HepG2 (cell line): Measurements from ENCODE around the gene DOHH. TPM values are rescaled to one million over a fixed set of nuclear protein-coding genes. Genes with fewer than 3 reads are reported as not detected.

Experiments
- BCL6 ChIP-seq: IDR thresholded peaks from 2 replicates; pipeline ENCODE4 v1.6.1; 2016; ENCODE audit warnings: missing genetic modification reagents, missing compliant biosample characterization
- ERF ChIP-seq: IDR thresholded peaks from 2 replicates; pipeline ENCODE4 v1.6.1; 2018; ENCODE audit warnings: missing biosample characterization, missing genetic modification reagents
- HIC2 ChIP-seq: sonication (generic); formaldehyde crosslinking; IDR thresholded peaks from 2 replicates; pipeline ENCODE4 v1.9.0; 2022; ENCODE audit warnings: low read depth, missing genetic modification reagents
- KDM6A ChIP-seq: IDR thresholded peaks from 2 replicates; pipeline ENCODE4 v1.6.1; 2016; ENCODE audit warnings: low read depth
- NCOA2 ChIP-seq: sonication (generic); formaldehyde crosslinking; IDR thresholded peaks from 2 replicates; pipeline ENCODE4 v1.8.0; 2022; ENCODE audit warnings: inconsistent platforms
- PAWR ChIP-seq: sonication (generic); formaldehyde crosslinking; IDR thresholded peaks from 2 replicates; pipeline ENCODE4 v1.4.0; 2020; ENCODE audit warnings: missing genetic modification reagents, mild to moderate bottlenecking, borderline replicate concordance
- RFX3 ChIP-seq: IDR thresholded peaks from 2 replicates; pipeline ENCODE4 v1.6.1; 2016; ENCODE audit warnings: missing biosample characterization, missing genetic modification reagents
- SPEN ChIP-seq: sonication (generic); formaldehyde crosslinking; IDR thresholded peaks from 2 replicates; pipeline ENCODE4 v1.5.1; 2020; ENCODE audit warnings: low read depth, mild to moderate bottlenecking, missing genetic modification reagents
- ZNF136 ChIP-seq: sonication (generic); formaldehyde crosslinking; IDR thresholded peaks from 2 replicates; pipeline ENCODE4 v1.8.1; 2022; ENCODE audit warnings: low read depth, mild to moderate bottlenecking, moderate library complexity, missing genetic modification reagents
- ZNF225 ChIP-seq: sonication (generic); formaldehyde crosslinking; IDR thresholded peaks from 2 replicates; pipeline ENCODE4 v1.4.0; 2020; ENCODE audit warnings: mild to moderate bottlenecking, missing genetic modification reagents
- ZNF790 ChIP-seq: sonication (generic); formaldehyde crosslinking; IDR thresholded peaks from 2 replicates; pipeline ENCODE4 v1.8.0; 2022; ENCODE audit warnings: missing genetic modification reagents, mild to moderate bottlenecking, borderline replicate concordance
- ZSCAN29 ChIP-seq: sonication (generic); formaldehyde crosslinking; conservative IDR thresholded peaks from 2 replicates; pipeline ENCODE4 v1.4.0; 2020; ENCODE audit warnings: mild to moderate bottlenecking, missing genetic modification reagents
- polyA plus RNA-seq, 8 experiments: library from polyadenylated mRNA; depleted of rRNA in 3 of 8; stranded (reverse) in 7 of 8; unstranded in 1 of 8; fragments of >200 nt; fragmentation: Illumina TruSeq in 4 of 8; extraction: Trizol in 4 of 8; gene quantifications; 2 replicates each; pipeline versions ENCODE4 v1.2.1 to v1.2.3, GENCODE V29; 2011 to 2016; ENCODE audit warnings: low read depth in 4 of 8, missing spikeins in 1 of 8, mixed read lengths in 1 of 8; ENCODE audit not compliant: insufficient read depth in 1 of 8
- total RNA-seq, 5 experiments: library from RNA; depleted of rRNA; stranded (reverse); fragments of >200 nt; fragmentation: Illumina TruSeq; extraction: Trizol; gene quantifications; 2 replicates each; pipeline ENCODE4 v1.2.3, GENCODE V29; 2016; ENCODE audit warnings: low read depth in 1 of 5
- TF ChIP-seq, protein P1 (sequence below): sonication (generic); formaldehyde crosslinking; IDR thresholded peaks from 2 replicates; pipeline ENCODE4 v1.4.0; 2020; ENCODE audit warnings: missing genetic modification reagents; ENCODE audit errors: not compliant biosample characterization
- TF ChIP-seq, protein P2 (sequence below): sonication (generic); formaldehyde crosslinking; IDR thresholded peaks from 2 replicates; pipeline ENCODE4 v1.4.0; 2020; ENCODE audit warnings: low read depth, missing genetic modification reagents

Gene DOHH
- total and polyA plus RNA-seq, 2 of the 13 experiments (the other 11 are each of a cell fraction or from before 2014, with no cell fraction given) = 3.5 to 13.7 TPM

DNA sequence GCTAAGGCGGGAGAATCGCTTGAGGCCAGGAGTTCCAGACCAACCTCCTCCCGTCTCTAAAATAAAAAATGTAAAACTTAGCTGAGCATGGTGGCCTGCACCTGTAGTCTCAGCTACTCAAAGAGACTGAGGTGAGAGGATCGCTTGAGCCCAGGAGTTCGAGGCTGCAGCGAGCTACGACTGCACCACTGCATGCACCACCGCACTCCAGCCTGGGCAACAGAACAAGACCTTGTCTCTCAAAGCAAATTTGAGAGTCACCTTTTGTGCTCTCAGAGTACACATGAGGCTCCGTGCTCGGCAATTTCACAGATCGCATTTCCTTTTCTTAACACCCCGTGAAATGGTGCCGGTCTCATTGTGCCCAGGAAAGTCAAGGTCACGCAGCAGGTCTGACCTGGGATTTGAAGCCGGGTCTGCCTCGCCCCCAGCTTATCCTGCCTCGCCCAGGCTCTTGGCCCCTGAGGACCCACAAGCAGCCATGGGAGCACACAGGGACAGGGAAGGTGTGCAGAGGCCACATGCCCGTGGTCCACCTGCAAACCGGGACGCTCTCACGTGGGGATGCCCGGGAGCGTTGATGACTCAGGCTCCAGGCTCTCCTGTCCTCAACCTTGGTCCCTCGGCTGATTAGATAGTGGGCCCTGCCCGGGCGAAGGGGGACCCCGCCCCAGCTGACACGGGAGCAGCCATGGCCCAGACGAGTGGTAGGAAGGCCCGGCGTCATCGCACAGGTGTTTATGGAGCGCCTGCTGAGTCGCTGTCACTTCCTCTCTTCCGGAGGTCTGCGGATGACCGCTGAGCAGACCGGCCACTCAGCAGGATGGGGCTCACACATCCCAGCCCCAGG, 19.0 kb downstream of the DOHH start (continued):
- peak; percentile 68 for TF ChIP-seq HIC2 (CRISPR knock-in tag)
- TF ChIP-seq, protein P1, sequence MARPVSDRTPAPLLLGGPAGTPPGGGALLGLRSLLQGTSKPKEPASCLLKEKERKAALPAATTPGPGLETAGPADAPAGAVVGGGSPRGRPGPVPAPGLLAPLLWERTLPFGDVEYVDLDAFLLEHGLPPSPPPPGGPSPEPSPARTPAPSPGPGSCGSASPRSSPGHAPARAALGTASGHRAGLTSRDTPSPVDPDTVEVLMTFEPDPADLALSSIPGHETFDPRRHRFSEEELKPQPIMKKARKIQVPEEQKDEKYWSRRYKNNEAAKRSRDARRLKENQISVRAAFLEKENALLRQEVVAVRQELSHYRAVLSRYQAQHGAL (CRISPR knock-in tag) = no peak
- TF ChIP-seq, protein P2, sequence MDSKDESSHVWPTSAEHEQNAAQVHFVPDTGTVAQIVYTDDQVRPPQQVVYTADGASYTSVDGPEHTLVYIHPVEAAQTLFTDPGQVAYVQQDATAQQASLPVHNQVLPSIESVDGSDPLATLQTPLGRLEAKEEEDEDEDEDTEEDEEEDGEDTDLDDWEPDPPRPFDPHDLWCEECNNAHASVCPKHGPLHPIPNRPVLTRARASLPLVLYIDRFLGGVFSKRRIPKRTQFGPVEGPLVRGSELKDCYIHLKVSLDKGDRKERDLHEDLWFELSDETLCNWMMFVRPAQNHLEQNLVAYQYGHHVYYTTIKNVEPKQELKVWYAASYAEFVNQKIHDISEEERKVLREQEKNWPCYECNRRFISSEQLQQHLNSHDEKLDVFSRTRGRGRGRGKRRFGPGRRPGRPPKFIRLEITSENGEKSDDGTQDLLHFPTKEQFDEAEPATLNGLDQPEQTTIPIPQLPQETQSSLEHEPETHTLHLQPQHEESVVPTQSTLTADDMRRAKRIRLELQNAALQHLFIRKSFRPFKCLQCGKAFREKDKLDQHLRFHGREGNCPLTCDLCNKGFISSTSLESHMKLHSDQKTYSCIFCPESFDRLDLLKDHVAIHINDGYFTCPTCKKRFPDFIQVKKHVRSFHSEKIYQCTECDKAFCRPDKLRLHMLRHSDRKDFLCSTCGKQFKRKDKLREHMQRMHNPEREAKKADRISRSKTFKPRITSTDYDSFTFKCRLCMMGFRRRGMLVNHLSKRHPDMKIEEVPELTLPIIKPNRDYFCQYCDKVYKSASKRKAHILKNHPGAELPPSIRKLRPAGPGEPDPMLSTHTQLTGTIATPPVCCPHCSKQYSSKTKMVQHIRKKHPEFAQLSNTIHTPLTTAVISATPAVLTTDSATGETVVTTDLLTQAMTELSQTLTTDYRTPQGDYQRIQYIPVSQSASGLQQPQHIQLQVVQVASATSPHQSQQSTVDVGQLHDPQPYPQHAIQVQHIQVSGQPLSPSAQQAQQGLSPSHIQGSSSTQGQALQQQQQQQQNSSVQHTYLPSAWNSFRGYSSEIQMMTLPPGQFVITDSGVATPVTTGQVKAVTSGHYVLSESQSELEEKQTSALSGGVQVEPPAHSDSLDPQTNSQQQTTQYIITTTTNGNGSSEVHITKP = no peak
- peak; percentile 96; the same call in 1 of the 2 replicates for TF ChIP-seq ZNF790 (CRISPR knock-in tag)
- TF ChIP-seq SPEN (CRISPR knock-in tag) = peak; percentile 72; the same call in 1 of the 2 replicates
- TF ChIP-seq ERF (CRISPR knock-in tag) = peak; percentile 83
- no peak for TF ChIP-seq RFX3
- 0 out of 2 replicates have a peak, but pooled peaks have one; percentile 52 for TF ChIP-seq ZNF225 (CRISPR knock-in tag)
- TF ChIP-seq NCOA2 = 0 out of 2 replicates have a peak, but pooled peaks have one; percentile 30
- TF ChIP-seq BCL6 (CRISPR knock-in tag) = no peak
- no peak for TF ChIP-seq PAWR (CRISPR knock-in tag)
- TF ChIP-seq ZSCAN29 = no peak
- TF ChIP-seq ZNF136 = 0 out of 2 replicates have a peak, but pooled peaks have one; percentile 28
- TF ChIP-seq KDM6A = no peak
